Renal cortical epithelial cell (primary cell): ENCODE data around the gene RAB3IL1. TPM values are rescaled to one million over a fixed set of nuclear protein-coding genes. Genes with fewer than 3 reads are reported as not detected.
A peak's percentile ranks its signal among the peaks of the same experiment; 100 is the strongest.
"Not testable (repeated sequence)": the region's sequence is repeated elsewhere in the genome, so short reads cannot be mapped to it uniquely, and the experiment has no call there.

Experiments
- DNase-seq: peaks from one replicate; pipeline ENCODE4 v3.0.0-alpha.2; 2011; ENCODE audit warnings: low read depth
- total RNA-seq: library from RNA; depleted of rRNA; stranded (reverse); fragments of >200 nt; gene quantifications from 2 replicates; pipeline ENCODE4 v1.2.3, GENCODE V29; 2014

Gene RAB3IL1
- total RNA-seq, 1 donor from 2014 or later: 0.75 TPM

GRCh38 chr11:61885784-61886580 is 31.4 kb downstream of the RAB3IL1 start:
- no peak for DNase-seq

GRCh38 chr11:61885166-61885778 is 32.1 kb downstream of the RAB3IL1 start:
- no peak for DNase-seq

- no peak for DNase-seq
These were observed 33.4 kb downstream of the RAB3IL1 start for GRCh38 chr11:61883947-61884346.

GRCh38 chr11:61883327-61883726 is 34.0 kb downstream of the RAB3IL1 start:
- no peak for DNase-seq

- DNase-seq: no peak
These were observed 34.5 kb downstream of the RAB3IL1 start for GRCh38 chr11:61882879-61883278.

- not testable (repeated sequence) for DNase-seq
These were observed 35.1 kb downstream of the RAB3IL1 start for GRCh38 chr11:61882267-61882666.

GRCh38 chr11:61881397-61881796 is 36.0 kb downstream of the RAB3IL1 start:
- no peak for DNase-seq

- no peak for DNase-seq
These were observed 36.9 kb downstream of the RAB3IL1 start for GRCh38 chr11:61880454-61880853.

GRCh38 chr11:61880031-61880430 is 37.3 kb downstream of the RAB3IL1 start:
- no peak for DNase-seq

GRCh38 chr11:61879152-61879551 is 38.2 kb downstream of the RAB3IL1 start:
- no peak for DNase-seq

GRCh38 chr11:61875698-61876097 is 41.7 kb downstream of the RAB3IL1 start:
- no peak for DNase-seq

- no peak for DNase-seq
These were observed 42.5 kb downstream of the RAB3IL1 start for GRCh38 chr11:61874853-61875252.

GRCh38 chr11:61874377-61874809 is 43.0 kb downstream of the RAB3IL1 start:
- DNase-seq: no peak

- no peak for DNase-seq
These were observed 43.6 kb downstream of the RAB3IL1 start for GRCh38 chr11:61873588-61874376.

- no peak for DNase-seq
These were observed 44.3 kb downstream of the RAB3IL1 start for GRCh38 chr11:61872935-61873565.

- DNase-seq: peak; percentile 52
These were observed 46.2 kb downstream of the RAB3IL1 start for GRCh38 chr11:61871158-61871597.

GRCh38 chr11:61870541-61871031 is 46.8 kb downstream of the RAB3IL1 start:
- no peak for DNase-seq

- no peak for DNase-seq
These were observed 47.5 kb downstream of the RAB3IL1 start for GRCh38 chr11:61869708-61870451.

GRCh38 chr11:61869429-61869707 is 48.0 kb downstream of the RAB3IL1 start:
- DNase-seq: no peak

GRCh38 chr11:61868571-61869428 is 48.6 kb downstream of the RAB3IL1 start:
- no peak for DNase-seq
